Astrocyte of the cerebellum (primary cell): Measurements from ENCODE around the gene TMEM131.

Source experiments
- DNase-seq: peaks from one replicate; pipeline ENCODE4 v3.0.0-alpha.2; 2011; ENCODE audit warnings: low read depth
- H3K4me3 ChIP-seq: 2 replicates; pipeline ENCODE4 v1.5.1; 2011; ENCODE audit warnings: mild to moderate bottlenecking, low read depth, low read length, moderate library complexity
- in situ Hi-C: cut with HindIII; loops from 2 replicates; pipeline ENCODE4 v1.10.0; 2017; ENCODE audit warnings: low sequenced_read_pairs
- TF ChIP-seq, protein P1 (sequence below): IDR thresholded peaks from 2 replicates; pipeline ENCODE4 v1.5.1; 2012; ENCODE audit warnings: low read length, low read depth, moderate library complexity, mild to moderate bottlenecking; ENCODE audit errors: missing control alignments

Gene TMEM131

DNA sequence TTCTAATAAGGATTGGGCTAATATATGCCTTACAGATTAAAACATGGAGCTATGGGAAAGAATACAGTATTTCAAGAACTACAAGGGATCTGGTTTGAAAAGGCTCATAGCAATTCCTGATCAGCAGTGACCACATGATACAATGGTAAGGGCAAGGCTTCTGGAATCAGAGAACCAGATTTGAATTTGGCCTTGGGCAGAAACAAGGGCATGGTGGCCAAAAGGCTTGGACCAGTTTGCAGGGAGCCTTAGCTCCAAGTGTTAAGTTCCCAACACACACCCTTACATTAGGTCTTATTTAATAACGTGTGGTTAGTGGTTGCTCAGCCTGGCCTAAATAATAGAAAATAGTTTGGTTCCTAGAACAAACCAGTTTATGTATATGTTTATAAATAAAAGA lies 194.7 kb downstream of the TMEM131 start:
- in situ Hi-C loops, result loop anchor here (25.0 kb wide), 1 partner anchor 586 kb away; no protein-coding TSS in a partner anchor
- H3K4me3 ChIP-seq, result no peak overlapping the region
- TF ChIP-seq, protein P1, sequence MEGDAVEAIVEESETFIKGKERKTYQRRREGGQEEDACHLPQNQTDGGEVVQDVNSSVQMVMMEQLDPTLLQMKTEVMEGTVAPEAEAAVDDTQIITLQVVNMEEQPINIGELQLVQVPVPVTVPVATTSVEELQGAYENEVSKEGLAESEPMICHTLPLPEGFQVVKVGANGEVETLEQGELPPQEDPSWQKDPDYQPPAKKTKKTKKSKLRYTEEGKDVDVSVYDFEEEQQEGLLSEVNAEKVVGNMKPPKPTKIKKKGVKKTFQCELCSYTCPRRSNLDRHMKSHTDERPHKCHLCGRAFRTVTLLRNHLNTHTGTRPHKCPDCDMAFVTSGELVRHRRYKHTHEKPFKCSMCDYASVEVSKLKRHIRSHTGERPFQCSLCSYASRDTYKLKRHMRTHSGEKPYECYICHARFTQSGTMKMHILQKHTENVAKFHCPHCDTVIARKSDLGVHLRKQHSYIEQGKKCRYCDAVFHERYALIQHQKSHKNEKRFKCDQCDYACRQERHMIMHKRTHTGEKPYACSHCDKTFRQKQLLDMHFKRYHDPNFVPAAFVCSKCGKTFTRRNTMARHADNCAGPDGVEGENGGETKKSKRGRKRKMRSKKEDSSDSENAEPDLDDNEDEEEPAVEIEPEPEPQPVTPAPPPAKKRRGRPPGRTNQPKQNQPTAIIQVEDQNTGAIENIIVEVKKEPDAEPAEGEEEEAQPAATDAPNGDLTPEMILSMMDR, result no peak
- DNase-seq, result no peak

DNA sequence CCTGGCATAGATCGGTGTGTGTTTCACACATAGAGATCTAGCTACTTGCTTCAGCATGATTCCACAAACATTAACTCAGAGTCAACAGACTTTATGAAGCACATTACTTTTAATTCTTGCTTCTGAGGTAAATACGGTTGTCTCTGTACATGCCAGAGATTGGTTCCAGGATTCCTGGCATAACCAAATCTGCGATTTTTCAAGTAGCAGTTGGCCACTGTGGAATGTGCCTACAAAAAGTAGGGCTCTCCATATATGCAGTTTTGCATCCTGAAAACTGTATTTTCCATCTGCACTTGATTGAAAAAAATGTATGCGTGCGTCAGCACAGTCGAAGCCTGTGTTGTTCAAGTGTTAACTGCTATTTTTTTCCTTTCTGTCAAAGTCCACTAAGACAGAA lies 197.3 kb downstream of the TMEM131 start:
- in situ Hi-C loops, result no loop called here
- no peak for DNase-seq
- TF ChIP-seq, protein P1, result no peak
- H3K4me3 ChIP-seq, result no peak overlapping the region

DNA sequence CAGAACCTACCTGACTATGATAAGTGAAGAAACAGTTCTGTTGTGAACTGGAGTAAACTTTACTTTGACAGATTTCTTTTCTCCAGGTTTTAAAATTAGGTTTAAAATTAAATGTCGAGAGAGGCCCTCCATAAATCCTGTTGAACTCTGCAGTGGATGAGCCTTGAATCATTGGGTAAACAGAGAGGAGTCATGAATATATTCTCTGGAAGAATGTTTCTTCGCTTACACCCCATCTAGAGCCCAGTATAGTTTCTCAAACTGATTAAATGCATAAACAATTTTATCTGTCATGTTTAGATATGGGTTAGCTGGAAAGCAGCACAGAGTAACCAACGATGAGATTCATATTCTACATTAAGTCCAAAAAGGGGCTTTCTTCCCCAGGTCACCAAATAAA lies 198.4 kb downstream of the TMEM131 start:
- TF ChIP-seq, protein P1, result no peak
- in situ Hi-C loops, result no loop called here

DNA sequence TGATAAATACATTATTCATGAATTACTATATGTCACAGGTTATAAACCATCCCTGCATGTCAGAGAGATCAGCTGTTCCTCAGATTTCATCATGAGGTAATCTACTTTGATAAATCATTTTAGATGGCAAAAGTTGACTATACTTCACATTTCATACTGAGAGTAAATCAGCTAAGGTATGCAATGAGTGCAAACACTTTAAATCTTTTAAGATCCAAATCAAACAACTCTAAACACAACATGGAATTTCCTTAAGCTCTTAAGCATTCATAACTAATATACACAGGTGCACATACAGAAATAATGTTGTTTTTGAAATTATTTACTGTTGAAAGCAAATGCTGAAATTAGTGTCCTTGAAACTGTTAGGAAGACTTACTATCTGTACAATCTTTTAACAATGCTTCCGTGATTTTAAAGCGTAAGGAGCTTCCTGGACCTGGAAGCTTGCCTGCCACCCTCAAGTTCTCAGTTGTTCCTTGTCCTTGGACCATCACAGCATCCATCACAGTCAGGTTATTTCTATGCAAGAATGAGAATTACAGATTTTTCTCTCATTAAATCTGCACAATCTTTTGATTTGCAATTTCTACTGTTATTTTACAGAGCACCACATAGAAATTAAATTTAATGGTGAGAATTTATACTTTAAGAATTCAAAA lies 199.2 kb downstream of the TMEM131 start:
- in situ Hi-C loops, result no loop called here
- no peak overlapping the region for H3K4me3 ChIP-seq
- TF ChIP-seq, protein P1, result no peak
- DNase-seq, result no peak

More for the DNA sequence above, 198.4 kb downstream of the TMEM131 start:
- no peak for DNase-seq
- H3K4me3 ChIP-seq, result no peak overlapping the region

DNA sequence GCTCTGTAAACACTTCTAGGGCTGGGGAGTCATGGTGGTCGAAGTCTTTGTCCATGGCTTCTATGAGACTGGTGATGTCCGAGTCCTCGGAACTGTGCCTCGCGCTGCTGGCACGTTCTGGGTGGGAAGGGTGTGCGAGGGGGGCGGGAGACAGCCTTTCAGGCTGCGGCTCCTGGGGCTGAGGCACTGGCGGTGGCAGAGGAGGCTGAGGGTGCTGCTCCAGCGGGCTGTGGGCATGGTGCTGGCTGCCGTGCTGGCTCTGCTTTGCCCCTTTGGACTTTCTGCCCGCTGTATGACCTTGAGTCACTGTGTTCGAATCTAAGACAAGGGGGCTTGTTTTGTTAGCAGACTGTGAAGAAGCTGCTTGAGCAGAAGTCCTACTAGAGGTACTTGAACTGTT lies 203.3 kb downstream of the TMEM131 start:
- no peak for DNase-seq
- no peak overlapping the region for H3K4me3 ChIP-seq
- TF ChIP-seq, protein P1, result no peak
- in situ Hi-C loops, result no loop called here

DNA sequence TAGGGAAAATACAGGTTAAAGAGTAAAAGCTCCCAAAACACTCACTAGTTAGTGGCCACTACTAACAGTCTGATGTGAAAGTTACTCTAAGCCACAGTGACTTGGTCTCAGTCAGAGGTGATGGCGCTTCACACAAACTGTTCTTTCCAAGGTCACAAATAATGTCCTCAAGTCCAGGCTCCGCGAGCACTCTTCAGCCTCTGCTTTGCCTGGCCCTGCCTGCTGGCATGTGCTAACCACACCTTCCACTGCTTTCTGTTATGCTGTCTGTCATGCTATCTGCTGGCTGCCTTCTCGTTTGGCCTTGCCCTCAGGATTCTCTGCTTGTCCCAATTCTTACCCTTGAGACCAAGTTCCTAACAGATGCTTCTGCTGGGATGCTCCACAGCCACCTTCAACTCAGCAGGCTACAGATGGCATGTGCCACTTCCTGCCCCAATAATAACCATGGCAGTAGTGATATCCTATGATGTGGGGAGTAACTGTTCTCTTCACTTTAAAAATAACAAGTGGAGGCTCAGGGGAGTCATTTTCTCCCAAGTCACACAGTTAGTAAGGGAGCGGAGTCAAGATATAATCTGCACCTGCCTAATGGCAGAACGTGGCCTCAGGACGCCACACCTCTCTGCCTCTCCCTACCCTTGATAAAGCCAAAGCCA lies 206.6 kb downstream of the TMEM131 start:
- no peak for DNase-seq
- no peak overlapping the region for H3K4me3 ChIP-seq
- in situ Hi-C loops, result no loop called here
- TF ChIP-seq, protein P1, result no peak
